H1 (cell line): ENCODE data around the gene SPP1. TPM values are rescaled to one million over a fixed set of nuclear protein-coding genes. Genes with fewer than 3 reads are reported as not detected.
A peak's percentile ranks its signal among the peaks of the same experiment; 100 is the strongest.

Experiments
- CTCF ChIA-PET: fragments of 300-600 bp; sonication (Branson Sonifier 250); formaldehyde crosslinking; loops from one replicate; lab custom pipeline; 2021; ENCODE audit not compliant: partially characterized antibody; lab: Charles Lee
- POLR2A ChIA-PET: fragments of 300-600 bp; sonication (Branson Sonifier 250); formaldehyde crosslinking; loops from one replicate; lab custom pipeline; 2021; ENCODE audit warnings: inconsistent platforms; ENCODE audit not compliant: partially characterized antibody; lab: Charles Lee
- DNase-seq, 2 experiments: peaks; one replicate each; pipeline versions ENCODE4 v3.0.0 to v3.0.0-alpha.2; 2010 to 2022; ENCODE audit warnings: low spot score in 2 of 2, low read depth in 1 of 2, mixed read lengths in 1 of 2
- FAIRE-seq: peaks from 2 replicates; lab custom pipeline; 2011; peaks lifted over from hg19 to GRCh38; lab: Jason Lieb, UNC
- H2AFZ ChIP-seq: 2 replicates; pipeline ENCODE4 v1.8.1; 2012; ENCODE audit warnings: low read length, inconsistent platforms
- H2AK5ac ChIP-seq: 2 replicates; pipeline ENCODE4 v1.6.1; 2013; ENCODE audit warnings: low read depth, low read length
- H2BK120ac ChIP-seq: replicated peaks from 2 replicates; pipeline ENCODE3; 2013; ENCODE audit warnings: low read depth, low read length, inconsistent platforms
- H2BK12ac ChIP-seq: 2 replicates; pipeline ENCODE4 v1.6.1; 2013; ENCODE audit warnings: low read depth, low read length
- H2BK15ac ChIP-seq: 2 replicates; pipeline ENCODE4 v1.6.1; 2013; ENCODE audit warnings: low read length
- H2BK20ac ChIP-seq: 2 replicates; pipeline ENCODE4 v1.6.1; 2013; ENCODE audit warnings: low read length
- H2BK5ac ChIP-seq: 2 replicates; pipeline ENCODE4 v1.6.1; 2013; ENCODE audit warnings: low read depth, low read length
- H3K14ac ChIP-seq: 2 replicates; pipeline ENCODE4 v1.6.1; 2013; ENCODE audit warnings: inconsistent platforms; ENCODE audit not compliant: insufficient read length
- H3K18ac ChIP-seq: 2 replicates; pipeline ENCODE4 v1.6.1; 2013; ENCODE audit warnings: low read length; ENCODE audit errors: extremely low read depth
- H3K23ac ChIP-seq: 2 replicates; pipeline ENCODE4 v1.6.1; 2013; ENCODE audit warnings: inconsistent platforms; ENCODE audit not compliant: insufficient read length
- H3K23me2 ChIP-seq: 2 replicates; pipeline ENCODE4 v1.6.1; 2013; ENCODE audit warnings: low read depth, low read length
- H3K27ac ChIP-seq: 2 replicates; pipeline ENCODE4 v1.6.1; 2011; ENCODE audit warnings: low read depth, low read length, inconsistent platforms
- H3K27me3 ChIP-seq, 4 experiments: replicated peaks in 1 of 4; 1 replicate in 1 of 4; 2 replicates in 3 of 4; pipeline versions ENCODE4 v1.6.1 to v1.8.1; 2011 to 2013; ENCODE audit warnings: low read length in 3 of 4, mild to moderate bottlenecking in 3 of 4, inconsistent platforms in 2 of 4, mixed read lengths in 2 of 4, moderate library complexity in 1 of 4; ENCODE audit not compliant: control insufficient read depth in 3 of 4, insufficient read depth in 3 of 4; ENCODE audit errors: extremely low read depth in 1 of 4
- H3K36me3 ChIP-seq, 4 experiments: 2 replicates each; pipeline versions ENCODE4 v1.6.1 to v1.8.1; 2011 to 2013; ENCODE audit warnings: mild to moderate bottlenecking in 4 of 4, low read length in 3 of 4, moderate library complexity in 2 of 4, control low read depth in 1 of 4, inconsistent platforms in 1 of 4; ENCODE audit not compliant: insufficient read depth in 4 of 4, control insufficient read depth in 2 of 4
- H3K4ac ChIP-seq: replicated peaks from 2 replicates; pipeline ENCODE3; 2013; ENCODE audit warnings: low read length, low read depth, mixed read lengths, inconsistent platforms; ENCODE audit not compliant: insufficient read length
- H3K4me1 ChIP-seq, 4 experiments: replicated peaks in 1 of 4; 1 replicate in 1 of 4; 2 replicates in 3 of 4; pipeline versions ENCODE4 v1.6.1 to v1.8.1; 2011 to 2013; ENCODE audit warnings: low read length in 3 of 4, inconsistent platforms in 2 of 4, mixed read lengths in 1 of 4; ENCODE audit not compliant: insufficient read depth in 4 of 4, control insufficient read depth in 3 of 4
- H3K4me2 ChIP-seq, 2 experiments: 2 replicates each; pipeline versions ENCODE4 v1.6.1 to v1.8.1; 2011 to 2013; ENCODE audit warnings: low read depth in 2 of 2, low read length in 2 of 2, control low read depth in 1 of 2, inconsistent platforms in 1 of 2, mild to moderate bottlenecking in 1 of 2; ENCODE audit not compliant: insufficient read depth in 1 of 2
- H3K4me3 ChIP-seq, 4 experiments: fragments of 200-600, 300-600 bp in 1 of 4; sonication (generic), shearing (Covaris generic), sonication (Bioruptor Twin) in 1 of 4; 2 replicates each; pipeline versions ENCODE4 v1.5.1 to v1.8.1; 2011 to 2016; ENCODE audit warnings: low read length in 4 of 4, low read depth in 3 of 4, control low read depth in 2 of 4, inconsistent platforms in 2 of 4, mild to moderate bottlenecking in 2 of 4, mixed read lengths in 1 of 4, moderate library complexity in 1 of 4; ENCODE audit not compliant: insufficient read depth in 2 of 4; ENCODE audit errors: extremely low read depth in 1 of 4
- H3K56ac ChIP-seq: replicated peaks from 2 replicates; pipeline ENCODE3; 2013; ENCODE audit warnings: low read depth, mild to moderate bottlenecking, mixed read lengths, low read length, inconsistent platforms; ENCODE audit not compliant: insufficient read length
- H3K79me1 ChIP-seq: 2 replicates; pipeline ENCODE4 v1.6.1; 2013; ENCODE audit warnings: low read depth, low read length, control low read depth
- H3K79me2 ChIP-seq, 2 experiments: 2 replicates each; pipeline versions ENCODE4 v1.6.1 to v1.8.1; 2012 to 2013; ENCODE audit warnings: low read length in 2 of 2, mild to moderate bottlenecking in 2 of 2, inconsistent platforms in 1 of 2; ENCODE audit not compliant: insufficient read depth in 2 of 2, control insufficient read depth in 1 of 2
- H3K9ac ChIP-seq, 4 experiments: replicated peaks in 1 of 4; 1 replicate in 1 of 4; 2 replicates in 3 of 4; pipeline versions ENCODE4 v1.6.1 to v1.8.1; 2011 to 2013; ENCODE audit warnings: low read depth in 3 of 4, low read length in 3 of 4, control low read depth in 2 of 4, mild to moderate bottlenecking in 2 of 4, moderate library complexity in 2 of 4, inconsistent platforms in 1 of 4; ENCODE audit errors: extremely low read depth in 1 of 4
- H3K9me3 ChIP-seq, 2 experiments: 2 replicates each; pipeline versions ENCODE4 v1.6.1 to v1.8.1; 2012 to 2013; ENCODE audit warnings: mild to moderate bottlenecking in 2 of 2, moderate library complexity in 2 of 2, control low read depth in 1 of 2, inconsistent platforms in 1 of 2, low read depth in 1 of 2, low read length in 1 of 2, mixed read lengths in 1 of 2; ENCODE audit not compliant: insufficient read depth in 2 of 2
- H4K20me1 ChIP-seq, 2 experiments: replicated peaks in 1 of 2; 2 replicates each; pipeline versions ENCODE3 to v1.8.1; 2011 to 2013; ENCODE audit warnings: inconsistent platforms in 2 of 2, low read length in 2 of 2, mild to moderate bottlenecking in 1 of 2; ENCODE audit not compliant: insufficient read depth in 2 of 2, control insufficient read depth in 1 of 2
- H4K5ac ChIP-seq: 2 replicates; pipeline ENCODE4 v1.6.1; 2013; ENCODE audit warnings: low read length, low read depth, mixed read lengths, inconsistent platforms; ENCODE audit not compliant: insufficient read length
- H4K8ac ChIP-seq: 2 replicates; pipeline ENCODE4 v1.8.0; 2013; ENCODE audit warnings: mild to moderate bottlenecking, moderate library complexity, low read length, inconsistent platforms; ENCODE audit not compliant: insufficient read depth; ENCODE audit errors: extremely low read depth
- H4K91ac ChIP-seq: replicated peaks from 2 replicates; pipeline ENCODE3; 2013; ENCODE audit warnings: low read length, mixed read lengths, inconsistent platforms; ENCODE audit not compliant: insufficient read length
- POLR2A ChIP-seq, 2 experiments: IDR thresholded peaks; 1 replicate in 1 of 2; 2 replicates in 1 of 2; pipeline ENCODE4 v1.6.1; 2011; ENCODE audit warnings: low read depth in 2 of 2, low read length in 2 of 2, mild to moderate bottlenecking in 2 of 2; ENCODE audit errors: control extremely low read depth in 1 of 2
- POLR2AphosphoS5 ChIP-seq: IDR thresholded peaks from 2 replicates; pipeline ENCODE4 v1.6.1; 2011; ENCODE audit warnings: low read depth, low read length
- SIX5 ChIP-seq: IDR thresholded peaks from 2 replicates; pipeline ENCODE4 v1.6.1; 2011; ENCODE audit warnings: mild to moderate bottlenecking, low read depth, low read length
- WGBS, 2 experiments: shearing (Covaris generic) in 1 of 2; methylation state at CpG; one replicate each; pipeline versions ENCODE4 v1.1.6 to v1.1.7; 2013 to 2015; ENCODE audit warnings: low lambda C conversion rate in 2 of 2, mixed read lengths in 2 of 2, inconsistent platforms in 1 of 2, low coverage in 1 of 2, missing lambda C conversion rate in 1 of 2; ENCODE audit not compliant: insufficient replicate concordance in 2 of 2, insufficient coverage in 1 of 2, insufficient read length in 1 of 2; ENCODE audit errors: extremely low coverage in 1 of 2, missing lambda C conversion rate in 1 of 2; 5-methylcytosine and 5-hydroxymethylcytosine counted together
- polyA plus RNA-seq, 7 experiments: library from polyadenylated mRNA; depleted of rRNA in 3 of 7; stranded (reverse) in 5 of 7; unstranded in 2 of 7; fragments of >200 nt in 5 of 7; fragments of 200-250 nt in 2 of 7; gene quantifications; 1 replicate in 5 of 7; 2 replicates in 1 of 7; 4 replicates in 1 of 7; pipeline versions ENCODE4 v1.2.1 to v1.2.3, GENCODE V29; 2011 to 2013; ENCODE audit warnings: missing spikeins in 2 of 7, mixed read lengths in 2 of 7
- total RNA-seq: library from RNA; stranded (reverse); fragmentation: NEBNext Ultra II Directional; extraction: Animal tissue kit (Norgen Biotek cat#: 25700); gene quantifications from 2 replicates; pipeline ENCODE4 v1.2.1, GENCODE V29; 2021

SPP1 gene
- total and polyA plus RNA-seq, 2 of the 8 experiments (the other 6 are each of a cell fraction or from before 2014, with no cell fraction given): 13.7 to 26.5 TPM

GRCh38 chr4:87937523-87937922 is 38.0 kb upstream of the SPP1 start:
- H3K23ac ChIP-seq: no peak overlapping the region

More at GRCh38 chr4:87937523-87937922, 38.0 kb upstream of the SPP1 start:
- Histone ChIP-seq H3K4me1 (peaks cover 0 to 3% (median 0%) of the 10 kb centered on the region in 4 experiments; a peak in 3 of 7 replicates), H2BK20ac (no peak overlapping the region), H3K9me3 (peaks cover 0 to 2% of the 10 kb centered on the region in 2 experiments; a peak in 1 of 4 replicates), H3K79me2 (peaks cover 0 to 8% of the 10 kb centered on the region in 2 experiments; a peak in 2 of 4 replicates), H3K27ac (no peak overlapping the region), H3K18ac (no peak overlapping the region), H3K27me3 (no peaks in the 10 kb centered on the region), H3K36me3 (peaks cover 0 to 38% (median 6%) of the 10 kb centered on the region in 4 experiments; a peak in 5 of 8 replicates), H2AK5ac (no peak overlapping the region), H3K4me2 (no peak overlapping the region), H4K5ac (no peak overlapping the region), H4K8ac (no peak overlapping the region), H4K20me1 (no peaks in the 10 kb centered on the region), H2AFZ (no peak overlapping the region), H3K56ac (no peak overlapping the region), H2BK15ac (no peak overlapping the region), H2BK5ac (no peak overlapping the region), H2BK12ac (no peak overlapping the region), H3K79me1 (no peaks in the 10 kb centered on the region), H3K9ac (no peak overlapping the region), H3K23me2 (no peaks in the 10 kb centered on the region), H3K14ac (no peak overlapping the region), H3K4ac (no peak overlapping the region), H2BK120ac (no peak overlapping the region), H3K4me3 (peak overlapping the region in 1 of 4 experiments; percentile 16; a peak in 1 of 8 replicates), H4K91ac (no peak overlapping the region)
- 92% methylated on average over 1 of the region's 1 CpG; no CpG with 5 or more reads in 1 of the 2 experiments for WGBS, 2 experiments
- TF ChIP-seq POLR2A (IDR thresholded peaks at IDR 0.05; ENCODE audit: control extremely low read depth in 1 of 2, low read depth in 2 of 2, low read length in 2 of 2) (peak in 1 of 2 experiments; percentile 72; a peak in 1 of 3 replicates), POLR2AphosphoS5 (peak; percentile 84; the same call in 1 of the 2 replicates), SIX5 (no peak)
- ChIA-PET CTCF (interaction anchor here (1.1 to 1.9 kb wide), 5 partner anchors 11 to 88 kb away, joined by 4 to 8 read pairs (median 6); no protein-coding TSS in a partner anchor), POLR2A (interaction anchor here (1.0 to 8.2 kb wide), 15 partner anchors 8 to 83 kb away, joined by 3 to 156 read pairs (median 8); partner anchors contain the start of gene SPP1)
- DNase-seq (no peak), FAIRE-seq (no peak)
